ENCODE measurements around the gene RAB31.

Gene RAB31

DNA sequence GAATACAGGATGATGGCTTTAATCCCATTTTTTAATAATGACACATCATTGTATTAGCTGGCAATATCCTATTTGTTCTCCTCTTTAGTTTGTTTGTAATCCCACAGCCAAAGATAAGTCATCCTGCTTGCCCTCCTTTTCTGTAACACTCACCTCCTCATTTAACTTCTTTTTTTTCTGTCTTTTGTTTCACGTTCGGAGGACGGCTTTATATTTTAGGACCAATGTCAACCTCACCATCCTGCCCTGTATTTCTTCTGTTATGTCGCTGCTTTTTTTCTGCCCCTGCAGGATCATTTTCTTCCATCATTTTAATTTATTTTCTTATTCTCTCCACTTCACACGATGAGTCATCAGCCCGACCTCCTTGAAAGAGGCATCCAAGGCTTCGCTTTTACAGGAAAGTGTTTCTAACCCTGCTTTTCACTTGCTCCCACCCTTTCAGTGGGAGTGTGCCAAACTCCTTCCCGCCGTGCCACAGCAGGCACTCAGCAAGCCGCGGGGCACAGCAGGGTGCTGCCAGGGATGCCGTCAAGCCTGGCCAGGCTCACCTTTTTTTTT lies 11.4 kb downstream of the RAB31 start (continued):
- TF ChIP-seq ZNF629 (tag by site-specific recombination; IDR thresholded peaks at IDR 0.05) (peak; percentile 71), GFI1B (tag by site-specific recombination; IDR thresholded peaks at IDR 0.05) (no peak), ZNF501 (tag by site-specific recombination; IDR thresholded peaks at IDR 0.05) (no peak), SP3 (tag by site-specific recombination; IDR thresholded peaks at IDR 0.05) (0 out of 2 replicates have a peak, but pooled peaks have one; percentile 18), YY1 (tag by site-specific recombination; IDR thresholded peaks at IDR 0.05) (no peak), ZNF391 (tag by site-specific recombination; IDR thresholded peaks at IDR 0.05; ENCODE audit: borderline replicate concordance, low read depth) (no peak), ZNF654 (tag by site-specific recombination; IDR thresholded peaks at IDR 0.05; ENCODE audit: low read depth) (no peak), ZNF302 (tag by site-specific recombination; IDR thresholded peaks at IDR 0.05; ENCODE audit: low read depth) (no peak), ZNF600 (tag by site-specific recombination; IDR thresholded peaks at IDR 0.05) (0 out of 2 replicates have a peak, but pooled peaks have one; percentile 76), ZNF423 (tag by site-specific recombination; IDR thresholded peaks at IDR 0.05) (peak; percentile 91), ZFP3 (tag by site-specific recombination; IDR thresholded peaks at IDR 0.05; ENCODE audit: low read depth) (no peak), ZNF404 (tag by site-specific recombination; IDR thresholded peaks at IDR 0.05) (no peak), HOXA7 (CRISPR knock-in tag; IDR thresholded peaks at IDR 0.05; ENCODE audit: borderline replicate concordance) (no peak), ZNF48 (tag by site-specific recombination; IDR thresholded peaks at IDR 0.05) (no peak), ZNF112 (tag by site-specific recombination; IDR thresholded peaks at IDR 0.05) (no peak), ZNF114 (tag by site-specific recombination; IDR thresholded peaks at IDR 0.05) (no peak), ZNF76 (tag by site-specific recombination; IDR thresholded peaks at IDR 0.05; ENCODE audit: borderline replicate concordance, low read depth) (peak; percentile 58; the same call in 1 of the 2 replicates), BCL11A (tag by site-specific recombination; IDR thresholded peaks at IDR 0.05; ENCODE audit: low read depth) (no peak), OVOL3 (tag by site-specific recombination; IDR thresholded peaks at IDR 0.05) (no peak), KLF16 (tag by site-specific recombination; IDR thresholded peaks at IDR 0.05) (peak; percentile 70; the same call in 1 of the 2 replicates), ZBTB7A (tag by site-specific recombination; IDR thresholded peaks at IDR 0.05; ENCODE audit: low read depth) (no peak)
- TF ChIP-seq, protein P1, sequence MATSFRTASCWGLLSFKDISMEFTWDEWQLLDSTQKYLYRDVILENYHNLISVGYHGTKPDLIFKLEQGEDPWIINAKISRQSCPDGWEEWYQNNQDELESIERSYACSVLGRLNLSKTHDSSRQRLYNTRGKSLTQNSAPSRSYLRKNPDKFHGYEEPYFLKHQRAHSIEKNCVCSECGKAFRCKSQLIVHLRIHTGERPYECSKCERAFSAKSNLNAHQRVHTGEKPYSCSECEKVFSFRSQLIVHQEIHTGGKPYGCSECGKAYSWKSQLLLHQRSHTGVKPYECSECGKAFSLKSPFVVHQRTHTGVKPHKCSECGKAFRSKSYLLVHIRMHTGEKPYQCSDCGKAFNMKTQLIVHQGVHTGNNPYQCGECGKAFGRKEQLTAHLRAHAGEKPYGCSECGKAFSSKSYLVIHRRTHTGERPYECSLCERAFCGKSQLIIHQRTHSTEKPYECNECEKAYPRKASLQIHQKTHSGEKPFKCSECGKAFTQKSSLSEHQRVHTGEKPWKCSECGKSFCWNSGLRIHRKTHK (tag by site-specific recombination; IDR thresholded peaks at IDR 0.05) = no peak
- TF ChIP-seq, protein P2, sequence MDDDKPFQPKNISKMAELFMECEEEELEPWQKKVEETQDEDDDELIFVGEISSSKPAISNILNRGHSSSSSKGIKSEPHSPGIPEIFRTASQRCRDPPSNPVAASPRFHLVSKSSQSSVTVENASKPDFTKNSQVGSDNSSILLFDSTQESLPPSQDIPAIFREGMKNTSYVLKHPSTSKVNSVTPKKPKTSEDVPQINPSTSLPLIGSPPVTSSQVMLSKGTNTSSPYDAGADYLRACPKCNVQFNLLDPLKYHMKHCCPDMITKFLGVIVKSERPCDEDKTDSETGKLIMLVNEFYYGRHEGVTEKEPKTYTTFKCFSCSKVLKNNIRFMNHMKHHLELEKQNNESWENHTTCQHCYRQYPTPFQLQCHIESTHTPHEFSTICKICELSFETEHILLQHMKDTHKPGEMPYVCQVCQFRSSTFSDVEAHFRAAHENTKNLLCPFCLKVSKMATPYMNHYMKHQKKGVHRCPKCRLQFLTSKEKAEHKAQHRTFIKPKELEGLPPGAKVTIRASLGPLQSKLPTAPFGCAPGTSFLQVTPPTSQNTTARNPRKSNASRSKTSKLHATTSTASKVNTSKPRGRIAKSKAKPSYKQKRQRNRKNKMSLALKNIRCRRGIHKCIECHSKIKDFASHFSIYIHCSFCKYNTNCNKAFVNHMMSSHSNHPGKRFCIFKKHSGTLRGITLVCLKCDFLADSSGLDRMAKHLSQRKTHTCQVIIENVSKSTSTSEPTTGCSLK (tag by site-specific recombination; IDR thresholded peaks at IDR 0.05) = no peak
- TF ChIP-seq, protein P3, sequence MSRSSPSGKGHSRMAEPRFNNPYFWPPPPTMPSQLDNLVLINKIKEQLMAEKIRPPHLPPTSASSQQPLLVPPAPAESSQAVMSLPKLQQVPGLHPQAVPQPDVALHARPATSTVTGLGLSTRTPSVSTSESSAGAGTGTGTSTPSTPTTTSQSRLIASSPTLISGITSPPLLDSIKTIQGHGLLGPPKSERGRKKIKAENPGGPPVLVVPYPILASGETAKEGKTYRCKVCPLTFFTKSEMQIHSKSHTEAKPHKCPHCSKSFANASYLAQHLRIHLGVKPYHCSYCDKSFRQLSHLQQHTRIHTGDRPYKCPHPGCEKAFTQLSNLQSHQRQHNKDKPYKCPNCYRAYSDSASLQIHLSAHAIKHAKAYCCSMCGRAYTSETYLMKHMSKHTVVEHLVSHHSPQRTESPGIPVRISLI (tag by site-specific recombination; IDR thresholded peaks at IDR 0.05) = peak; percentile 69
- TF ChIP-seq, protein P4, sequence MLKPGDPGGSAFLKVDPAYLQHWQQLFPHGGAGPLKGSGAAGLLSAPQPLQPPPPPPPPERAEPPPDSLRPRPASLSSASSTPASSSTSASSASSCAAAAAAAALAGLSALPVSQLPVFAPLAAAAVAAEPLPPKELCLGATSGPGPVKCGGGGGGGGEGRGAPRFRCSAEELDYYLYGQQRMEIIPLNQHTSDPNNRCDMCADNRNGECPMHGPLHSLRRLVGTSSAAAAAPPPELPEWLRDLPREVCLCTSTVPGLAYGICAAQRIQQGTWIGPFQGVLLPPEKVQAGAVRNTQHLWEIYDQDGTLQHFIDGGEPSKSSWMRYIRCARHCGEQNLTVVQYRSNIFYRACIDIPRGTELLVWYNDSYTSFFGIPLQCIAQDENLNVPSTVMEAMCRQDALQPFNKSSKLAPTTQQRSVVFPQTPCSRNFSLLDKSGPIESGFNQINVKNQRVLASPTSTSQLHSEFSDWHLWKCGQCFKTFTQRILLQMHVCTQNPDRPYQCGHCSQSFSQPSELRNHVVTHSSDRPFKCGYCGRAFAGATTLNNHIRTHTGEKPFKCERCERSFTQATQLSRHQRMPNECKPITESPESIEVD (tag by site-specific recombination; IDR thresholded peaks at IDR 0.05) = peak; percentile 82
- TF ChIP-seq, protein P5, sequence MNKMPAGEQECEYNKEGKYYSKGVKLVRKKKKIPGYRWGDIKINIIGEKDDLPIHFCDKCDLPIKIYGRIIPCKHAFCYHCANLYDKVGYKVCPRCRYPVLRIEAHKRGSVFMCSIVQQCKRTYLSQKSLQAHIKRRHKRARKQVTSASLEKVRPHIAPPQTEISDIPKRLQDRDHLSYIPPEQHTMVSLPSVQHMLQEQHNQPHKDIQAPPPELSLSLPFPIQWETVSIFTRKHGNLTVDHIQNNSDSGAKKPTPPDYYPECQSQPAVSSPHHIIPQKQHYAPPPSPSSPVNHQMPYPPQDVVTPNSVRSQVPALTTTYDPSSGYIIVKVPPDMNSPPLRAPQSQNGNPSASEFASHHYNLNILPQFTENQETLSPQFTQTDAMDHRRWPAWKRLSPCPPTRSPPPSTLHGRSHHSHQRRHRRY (tag by site-specific recombination; IDR thresholded peaks at IDR 0.05) = no peak
- TF ChIP-seq, protein P6, sequence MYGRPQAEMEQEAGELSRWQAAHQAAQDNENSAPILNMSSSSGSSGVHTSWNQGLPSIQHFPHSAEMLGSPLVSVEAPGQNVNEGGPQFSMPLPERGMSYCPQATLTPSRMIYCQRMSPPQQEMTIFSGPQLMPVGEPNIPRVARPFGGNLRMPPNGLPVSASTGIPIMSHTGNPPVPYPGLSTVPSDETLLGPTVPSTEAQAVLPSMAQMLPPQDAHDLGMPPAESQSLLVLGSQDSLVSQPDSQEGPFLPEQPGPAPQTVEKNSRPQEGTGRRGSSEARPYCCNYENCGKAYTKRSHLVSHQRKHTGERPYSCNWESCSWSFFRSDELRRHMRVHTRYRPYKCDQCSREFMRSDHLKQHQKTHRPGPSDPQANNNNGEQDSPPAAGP (tag by site-specific recombination; IDR thresholded peaks at IDR 0.05) = peak; percentile 44; the same call in 1 of the 2 replicates
- TF ChIP-seq, protein P7, sequence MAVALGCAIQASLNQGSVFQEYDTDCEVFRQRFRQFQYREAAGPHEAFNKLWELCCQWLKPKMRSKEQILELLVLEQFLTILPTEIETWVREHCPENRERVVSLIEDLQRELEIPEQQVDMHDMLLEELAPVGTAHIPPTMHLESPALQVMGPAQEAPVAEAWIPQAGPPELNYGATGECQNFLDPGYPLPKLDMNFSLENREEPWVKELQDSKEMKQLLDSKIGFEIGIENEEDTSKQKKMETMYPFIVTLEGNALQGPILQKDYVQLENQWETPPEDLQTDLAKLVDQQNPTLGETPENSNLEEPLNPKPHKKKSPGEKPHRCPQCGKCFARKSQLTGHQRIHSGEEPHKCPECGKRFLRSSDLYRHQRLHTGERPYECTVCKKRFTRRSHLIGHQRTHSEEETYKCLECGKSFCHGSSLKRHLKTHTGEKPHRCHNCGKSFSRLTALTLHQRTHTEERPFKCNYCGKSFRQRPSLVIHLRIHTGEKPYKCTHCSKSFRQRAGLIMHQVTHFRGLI (tag by site-specific recombination; IDR thresholded peaks at IDR 0.05) = no peak
- TF ChIP-seq, protein P8, sequence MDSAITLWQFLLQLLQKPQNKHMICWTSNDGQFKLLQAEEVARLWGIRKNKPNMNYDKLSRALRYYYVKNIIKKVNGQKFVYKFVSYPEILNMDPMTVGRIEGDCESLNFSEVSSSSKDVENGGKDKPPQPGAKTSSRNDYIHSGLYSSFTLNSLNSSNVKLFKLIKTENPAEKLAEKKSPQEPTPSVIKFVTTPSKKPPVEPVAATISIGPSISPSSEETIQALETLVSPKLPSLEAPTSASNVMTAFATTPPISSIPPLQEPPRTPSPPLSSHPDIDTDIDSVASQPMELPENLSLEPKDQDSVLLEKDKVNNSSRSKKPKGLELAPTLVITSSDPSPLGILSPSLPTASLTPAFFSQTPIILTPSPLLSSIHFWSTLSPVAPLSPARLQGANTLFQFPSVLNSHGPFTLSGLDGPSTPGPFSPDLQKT (IDR thresholded peaks at IDR 0.05; ENCODE audit: borderline replicate concordance, low read depth, low read length) = no peak
